Astrocyte of the hippocampus (primary cell): Measurements from ENCODE around the gene RIPOR3.
A peak's percentile ranks its signal among the peaks of the same experiment; 100 is the strongest.
"Not testable (repeated sequence)": the region's sequence is repeated elsewhere in the genome, so short reads cannot be mapped to it uniquely, and the experiment has no call there.

Experiments used
- DNase-seq: peaks from one replicate; pipeline ENCODE4 v3.0.0; 2011; ENCODE audit warnings: low read depth, low spot score

The RIPOR3 gene

GRCh38 chr20:50608750-50609104 lies 82.6 kb downstream of the RIPOR3 start:
- DNase-seq = no peak

GRCh38 chr20:50607850-50608749 lies 83.2 kb downstream of the RIPOR3 start:
- no peak for DNase-seq

GRCh38 chr20:50607436-50607835 lies 83.9 kb downstream of the RIPOR3 start:
- no peak for DNase-seq

- DNase-seq = no peak
Observed at GRCh38 chr20:50605136-50605535, 86.2 kb downstream of the RIPOR3 start.

GRCh38 chr20:50604451-50604850 lies 86.9 kb downstream of the RIPOR3 start:
- no peak for DNase-seq

- DNase-seq = no peak
Observed at GRCh38 chr20:50602432-50603088, 88.8 kb downstream of the RIPOR3 start.

- DNase-seq = no peak
Observed at GRCh38 chr20:50601511-50602431, 89.6 kb downstream of the RIPOR3 start.

GRCh38 chr20:50600281-50600895 lies 91.0 kb downstream of the RIPOR3 start:
- DNase-seq = no peak

GRCh38 chr20:50598768-50599167 lies 92.6 kb downstream of the RIPOR3 start:
- DNase-seq = not testable (repeated sequence)

- no peak for DNase-seq
Observed at GRCh38 chr20:50598074-50598473, 93.3 kb downstream of the RIPOR3 start.

GRCh38 chr20:50597406-50597969 lies 93.9 kb downstream of the RIPOR3 start:
- DNase-seq = no peak

GRCh38 chr20:50596694-50597021 lies 94.7 kb downstream of the RIPOR3 start:
- no peak for DNase-seq

GRCh38 chr20:50595988-50596693 lies 95.2 kb downstream of the RIPOR3 start:
- DNase-seq = peak; percentile 42

GRCh38 chr20:50595433-50595895 lies 95.9 kb downstream of the RIPOR3 start:
- no peak for DNase-seq

- DNase-seq = no peak
Observed at GRCh38 chr20:50594591-50595432, 96.5 kb downstream of the RIPOR3 start.

GRCh38 chr20:50594231-50594590 lies 97.1 kb downstream of the RIPOR3 start:
- no peak for DNase-seq

GRCh38 chr20:50593005-50593335 lies 98.4 kb downstream of the RIPOR3 start:
- DNase-seq = no peak

GRCh38 chr20:50592282-50593004 lies 98.9 kb downstream of the RIPOR3 start:
- no peak for DNase-seq

GRCh38 chr20:50591233-50591852 lies 100.0 kb downstream of the RIPOR3 start:
- DNase-seq = no peak
